Measurements from ENCODE around the gene EFNB1.

The EFNB1 gene

DNA sequence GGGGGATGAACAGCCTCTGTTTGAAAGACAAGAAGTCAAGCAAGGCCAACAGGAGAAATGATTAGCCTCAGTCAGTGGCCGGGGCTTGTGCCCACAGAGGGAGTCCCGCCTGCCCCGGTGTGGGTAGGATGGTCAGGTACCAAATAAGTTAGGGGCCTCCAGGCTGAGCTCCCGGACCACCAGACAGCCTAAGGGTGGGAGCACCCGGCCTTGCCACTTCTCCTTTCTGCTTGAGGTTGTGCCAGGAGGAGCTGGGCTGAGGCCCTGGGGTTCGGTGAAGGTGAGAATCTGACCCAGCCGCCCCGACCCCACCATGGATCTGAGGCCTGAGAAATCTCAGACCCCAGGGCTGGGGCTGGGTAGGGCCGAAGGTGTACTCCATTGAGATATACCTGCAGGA is 48.8 kb downstream of the EFNB1 start:
- Histone ChIP-seq H3K23ac (ENCODE audit: low read depth, low read length, poor library complexity) (no peak overlapping the region), H3K27ac (replicated peaks; ENCODE audit: low read length) (no peak overlapping the region), H2AK5ac (ENCODE audit: low read depth, low read length) (peak overlapping the region; percentile 75), H2BK12ac (ENCODE audit: low read length) (peak overlapping the region; percentile 73), H3K79me1 (ENCODE audit: low read depth, low read length) (peaks cover 3% of the 10 kb centered on the region), H3K27me3 (ENCODE audit: control insufficient read depth in 3 of 3, insufficient read depth in 3 of 3, low read depth in 1 of 3, low read length in 3 of 3) (peaks cover 0 to 42% (median 0%) of the 10 kb centered on the region in 3 experiments), H2BK120ac (ENCODE audit: low read depth, low read length) (peak overlapping the region; percentile 47), H3K14ac (ENCODE audit: low read length) (peak overlapping the region; percentile 21), H3K9me3 (replicated peaks in 1 of 2; ENCODE audit: control insufficient read depth in 2 of 2, insufficient read depth in 1 of 2, low read depth in 1 of 2, low read length in 2 of 2) (no peaks in the 10 kb centered on the region), H2AFZ (ENCODE audit: low read length) (no peak overlapping the region), H3K4ac (ENCODE audit: low read length) (no peak overlapping the region), H3K18ac (ENCODE audit: low read length) (peak overlapping the region; percentile 71), H4K8ac (ENCODE audit: low read depth, low read length) (no peak overlapping the region), H3K4me2 (ENCODE audit: insufficient read depth, low read length, poor library complexity, severe bottlenecking) (no peak overlapping the region), H2BK5ac (ENCODE audit: low read length) (no peak overlapping the region), H3K9ac (ENCODE audit: low read depth, low read length, poor library complexity) (no peak overlapping the region), H4K91ac (ENCODE audit: low read depth, low read length, poor library complexity) (no peak overlapping the region), H3K36me3 (replicated peaks in 1 of 2; ENCODE audit: control insufficient read depth in 2 of 2, insufficient read depth in 2 of 2, low read length in 2 of 2) (no peaks in the 10 kb centered on the region), H3K4me1 (ENCODE audit: control insufficient read depth in 2 of 2, insufficient read depth in 1 of 2, low read depth in 1 of 2, low read length in 2 of 2) (peaks cover 10 to 36% of the 10 kb centered on the region in 2 donors), H2BK15ac (ENCODE audit: low read length) (no peak overlapping the region), H3K4me3 (ENCODE audit: low read length in 2 of 2) (no peak overlapping the region)
- DNase-seq (ENCODE audit: low spot score) = no peak
- no CpG with 5 or more reads among the region's 9 CpGs for whole genome bisulfite sequencing, 2 donors (ENCODE audit: extremely low coverage in 2 of 2, insufficient read length in 2 of 2, insufficient replicate concordance in 1 of 2)

DNA sequence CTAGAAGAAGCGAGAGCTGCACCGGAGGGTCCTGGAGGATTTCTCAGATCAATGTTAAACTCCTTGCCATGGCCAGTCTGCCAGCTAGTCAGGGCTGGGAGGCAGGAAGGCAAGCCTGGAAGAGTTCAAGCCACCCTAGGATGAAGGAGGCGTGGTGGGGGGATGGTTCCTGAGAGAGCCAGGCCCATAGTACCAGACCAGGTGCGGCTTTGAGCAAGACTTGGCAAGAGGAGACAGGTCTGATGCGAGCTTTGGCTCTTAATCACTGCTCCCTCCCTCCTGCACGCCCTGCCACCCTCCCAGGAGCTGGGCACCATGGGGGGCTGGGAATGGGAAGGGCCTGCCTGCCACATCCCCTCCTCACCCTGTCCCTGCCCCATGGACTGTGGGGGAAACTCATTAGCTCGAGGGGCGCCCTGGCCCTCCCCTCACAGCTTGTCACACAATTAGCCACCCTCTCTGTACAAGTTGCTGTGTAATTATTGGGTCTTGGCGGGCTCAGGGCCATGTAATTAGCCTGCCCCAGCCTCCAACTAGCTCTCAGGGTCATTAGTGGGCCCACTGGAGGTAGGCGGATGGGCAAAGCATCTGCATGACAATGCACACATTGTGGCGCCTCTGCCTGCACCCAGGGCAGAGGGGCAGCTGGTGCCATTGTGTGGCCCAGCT is 50.3 kb downstream of the EFNB1 start:
- Histone ChIP-seq H4K91ac (ENCODE audit: low read depth, low read length, poor library complexity) (no peak overlapping the region), H3K79me1 (ENCODE audit: low read depth, low read length) (peaks cover 3% of the 10 kb centered on the region), H3K4me2 (ENCODE audit: insufficient read depth, low read length, poor library complexity, severe bottlenecking) (no peak overlapping the region), H2AK5ac (ENCODE audit: low read depth, low read length) (peak overlapping the region; percentile 25), H3K4me1 (ENCODE audit: control insufficient read depth in 2 of 2, insufficient read depth in 1 of 2, low read depth in 1 of 2, low read length in 2 of 2) (peaks cover 10 to 37% of the 10 kb centered on the region in 2 donors), H2AFZ (ENCODE audit: low read length) (no peak overlapping the region), H2BK12ac (ENCODE audit: low read length) (peak overlapping the region; percentile 90), H3K4ac (ENCODE audit: low read length) (no peak overlapping the region), H3K36me3 (replicated peaks in 1 of 2; ENCODE audit: control insufficient read depth in 2 of 2, insufficient read depth in 2 of 2, low read length in 2 of 2) (no peaks in the 10 kb centered on the region), H3K9me3 (replicated peaks in 1 of 2; ENCODE audit: control insufficient read depth in 2 of 2, insufficient read depth in 1 of 2, low read depth in 1 of 2, low read length in 2 of 2) (no peaks in the 10 kb centered on the region), H3K14ac (ENCODE audit: low read length) (no peak overlapping the region), H3K27ac (replicated peaks; ENCODE audit: low read length) (peak overlapping the region; percentile 99), H3K27me3 (ENCODE audit: control insufficient read depth in 3 of 3, insufficient read depth in 3 of 3, low read depth in 1 of 3, low read length in 3 of 3) (peaks cover 0 to 34% (median 0%) of the 10 kb centered on the region in 3 experiments), H3K9ac (ENCODE audit: low read depth, low read length, poor library complexity) (no peak overlapping the region), H2BK15ac (ENCODE audit: low read length) (no peak overlapping the region), H2BK5ac (ENCODE audit: low read length) (peak overlapping the region; percentile 70), H4K8ac (ENCODE audit: low read depth, low read length) (no peak overlapping the region), H3K23ac (ENCODE audit: low read depth, low read length, poor library complexity) (no peak overlapping the region), H3K4me3 (ENCODE audit: low read length in 2 of 2) (no peak overlapping the region), H2BK120ac (ENCODE audit: low read depth, low read length) (no peak overlapping the region), H3K18ac (ENCODE audit: low read length) (peak overlapping the region; percentile 77)
- DNase-seq (ENCODE audit: low spot score) = no peak
- no CpG with 5 or more reads among the region's 11 CpGs for WGBS, 2 donors (ENCODE audit: extremely low coverage in 2 of 2, insufficient read length in 2 of 2, insufficient replicate concordance in 1 of 2)

DNA sequence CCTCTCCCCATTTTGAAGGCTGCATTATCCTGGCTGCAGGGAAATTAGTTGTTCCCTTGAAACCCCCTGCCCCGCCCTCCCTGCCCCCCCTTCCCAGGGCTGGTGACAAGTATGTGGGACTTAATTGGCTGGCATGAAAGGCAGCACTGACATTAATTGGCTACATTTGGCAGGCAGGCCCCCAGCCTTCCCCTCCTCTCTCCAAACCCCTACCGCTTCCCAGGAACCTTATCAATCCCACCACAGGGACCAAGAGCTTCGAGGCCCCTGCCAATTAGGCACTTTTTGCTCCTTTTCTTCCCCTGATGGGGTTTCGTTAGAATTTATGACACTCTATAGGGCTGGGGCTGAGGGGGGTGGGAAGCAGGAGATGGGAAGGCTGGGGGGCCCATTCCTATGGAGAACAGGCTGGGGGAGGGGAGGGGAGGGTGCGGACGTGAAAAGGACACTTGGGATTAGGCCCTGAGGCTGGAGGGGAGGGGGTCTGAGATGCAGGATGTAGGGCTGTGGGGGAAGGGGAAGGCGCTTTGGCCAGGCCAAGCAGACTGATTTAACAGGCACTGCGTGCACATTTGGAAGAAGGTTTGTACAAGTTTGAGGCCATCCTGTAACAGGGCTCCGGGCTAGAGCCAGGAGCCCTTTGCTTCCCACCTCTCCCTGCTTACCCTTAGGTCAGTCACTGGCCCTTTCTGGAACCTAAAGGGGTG is 52.2 kb downstream of the EFNB1 start:
- no peak overlapping the region for H2BK12ac ChIP-seq (ENCODE audit: low read length)
- H3K18ac ChIP-seq (ENCODE audit: low read length) = peak overlapping the region; percentile 89
- H3K9ac ChIP-seq (ENCODE audit: low read depth, low read length, poor library complexity) = no peak overlapping the region
- no peak overlapping the region for H3K4me3 ChIP-seq (ENCODE audit: low read length in 2 of 2)
- H3K27me3 ChIP-seq (ENCODE audit: control insufficient read depth in 3 of 3, insufficient read depth in 3 of 3, low read depth in 1 of 3, low read length in 3 of 3) = peaks cover 0 to 44% (median 0%) of the 10 kb centered on the region in 3 experiments
- H2AK5ac ChIP-seq (ENCODE audit: low read depth, low read length) = peak overlapping the region; percentile 30
- no peak overlapping the region for H2BK120ac ChIP-seq (ENCODE audit: low read depth, low read length)
- WGBS, 2 donors (ENCODE audit: extremely low coverage in 2 of 2, insufficient read length in 2 of 2, insufficient replicate concordance in 1 of 2) = no CpG with 5 or more reads among the region's 9 CpGs
- H3K79me1 ChIP-seq (ENCODE audit: low read depth, low read length) = peaks cover 3% of the 10 kb centered on the region
- H2BK15ac ChIP-seq (ENCODE audit: low read length) = no peak overlapping the region
- H3K27ac ChIP-seq (replicated peaks; ENCODE audit: low read length) = peak overlapping the region; percentile 99
- H2AFZ ChIP-seq (ENCODE audit: low read length) = peak overlapping the region; percentile 45
- no peak overlapping the region for H3K4me2 ChIP-seq (ENCODE audit: insufficient read depth, low read length, poor library complexity, severe bottlenecking)
- H3K4ac ChIP-seq (ENCODE audit: low read length) = no peak overlapping the region
- no peak overlapping the region for H3K14ac ChIP-seq (ENCODE audit: low read length)
- H4K91ac ChIP-seq (ENCODE audit: low read depth, low read length, poor library complexity) = peak overlapping the region; percentile 85
- no peaks in the 10 kb centered on the region for H3K36me3 ChIP-seq (replicated peaks in 1 of 2; ENCODE audit: control insufficient read depth in 2 of 2, insufficient read depth in 2 of 2, low read length in 2 of 2)
- H3K4me1 ChIP-seq (ENCODE audit: control insufficient read depth in 2 of 2, insufficient read depth in 1 of 2, low read depth in 1 of 2, low read length in 2 of 2) = peaks cover 10 to 35% of the 10 kb centered on the region in 2 donors
- no peak overlapping the region for H4K8ac ChIP-seq (ENCODE audit: low read depth, low read length)
- no peak overlapping the region for H3K23ac ChIP-seq (ENCODE audit: low read depth, low read length, poor library complexity)
- peak overlapping the region; percentile 93 for H2BK5ac ChIP-seq (ENCODE audit: low read length)
- DNase-seq (ENCODE audit: low spot score) = peak; percentile 83
- no peaks in the 10 kb centered on the region for H3K9me3 ChIP-seq (replicated peaks in 1 of 2; ENCODE audit: control insufficient read depth in 2 of 2, insufficient read depth in 1 of 2, low read depth in 1 of 2, low read length in 2 of 2)

DNA sequence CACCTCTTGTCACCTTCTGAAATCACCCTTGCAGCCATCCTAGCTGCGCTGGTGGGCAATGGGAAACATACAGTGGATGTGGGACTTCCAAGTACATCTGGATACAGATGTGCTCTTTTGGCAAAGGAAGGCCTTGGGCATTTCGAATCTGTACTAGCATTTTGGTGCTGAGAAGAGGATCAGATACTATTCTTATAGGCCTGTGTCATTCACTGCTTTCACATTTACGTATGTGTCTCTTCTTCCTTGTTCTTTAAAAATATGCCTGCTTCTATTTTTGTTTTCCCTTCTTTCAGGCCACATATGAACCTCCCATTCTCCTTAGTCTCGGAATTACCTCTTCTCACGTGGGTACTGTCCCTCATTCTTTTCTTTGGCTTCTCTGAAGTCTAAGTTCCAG is 53.1 kb downstream of the EFNB1 start:
- Histone ChIP-seq H3K18ac (ENCODE audit: low read length) (peak overlapping the region; percentile 86), H3K79me1 (ENCODE audit: low read depth, low read length) (peaks cover 2% of the 10 kb centered on the region), H3K27ac (replicated peaks; ENCODE audit: low read length) (peak overlapping the region; percentile 99), H4K8ac (ENCODE audit: low read depth, low read length) (no peak overlapping the region), H2BK15ac (ENCODE audit: low read length) (no peak overlapping the region), H3K9me3 (replicated peaks in 1 of 2; ENCODE audit: control insufficient read depth in 2 of 2, insufficient read depth in 1 of 2, low read depth in 1 of 2, low read length in 2 of 2) (no peaks in the 10 kb centered on the region), H2AFZ (ENCODE audit: low read length) (no peak overlapping the region), H3K9ac (ENCODE audit: low read depth, low read length, poor library complexity) (no peak overlapping the region), H2AK5ac (ENCODE audit: low read depth, low read length) (peak overlapping the region; percentile 30), H3K14ac (ENCODE audit: low read length) (no peak overlapping the region), H4K91ac (ENCODE audit: low read depth, low read length, poor library complexity) (no peak overlapping the region), H3K36me3 (replicated peaks in 1 of 2; ENCODE audit: control insufficient read depth in 2 of 2, insufficient read depth in 2 of 2, low read length in 2 of 2) (no peaks in the 10 kb centered on the region), H3K4me1 (ENCODE audit: control insufficient read depth in 2 of 2, insufficient read depth in 1 of 2, low read depth in 1 of 2, low read length in 2 of 2) (peaks cover 10 to 35% of the 10 kb centered on the region in 2 donors), H3K23ac (ENCODE audit: low read depth, low read length, poor library complexity) (no peak overlapping the region), H3K27me3 (ENCODE audit: control insufficient read depth in 3 of 3, insufficient read depth in 3 of 3, low read depth in 1 of 3, low read length in 3 of 3) (peaks cover 0 to 44% (median 0%) of the 10 kb centered on the region in 3 experiments), H3K4me2 (ENCODE audit: insufficient read depth, low read length, poor library complexity, severe bottlenecking) (no peak overlapping the region), H3K4me3 (ENCODE audit: low read length in 2 of 2) (no peak overlapping the region), H3K4ac (ENCODE audit: low read length) (no peak overlapping the region), H2BK12ac (ENCODE audit: low read length) (no peak overlapping the region), H2BK120ac (ENCODE audit: low read depth, low read length) (no peak overlapping the region), H2BK5ac (ENCODE audit: low read length) (peak overlapping the region; percentile 93)
- WGBS, 2 donors (ENCODE audit: extremely low coverage in 2 of 2, insufficient read length in 2 of 2, insufficient replicate concordance in 1 of 2) = no CpG with 5 or more reads among the region's 5 CpGs
- no peak for DNase-seq (ENCODE audit: low spot score)

All from neuronal stem cell (in vitro differentiated cells).